Activated T-cell treated with anti-CD3 and anti-CD28 coated beads for 1 hour (primary cell): Measurements from ENCODE around the gene ARHGEF26.

Experiments
- DNase-seq: peaks from one replicate; pipeline ENCODE4 v3.0.0-alpha.2; 2020; ENCODE audit warnings: low read depth

Gene ARHGEF26

DNA sequence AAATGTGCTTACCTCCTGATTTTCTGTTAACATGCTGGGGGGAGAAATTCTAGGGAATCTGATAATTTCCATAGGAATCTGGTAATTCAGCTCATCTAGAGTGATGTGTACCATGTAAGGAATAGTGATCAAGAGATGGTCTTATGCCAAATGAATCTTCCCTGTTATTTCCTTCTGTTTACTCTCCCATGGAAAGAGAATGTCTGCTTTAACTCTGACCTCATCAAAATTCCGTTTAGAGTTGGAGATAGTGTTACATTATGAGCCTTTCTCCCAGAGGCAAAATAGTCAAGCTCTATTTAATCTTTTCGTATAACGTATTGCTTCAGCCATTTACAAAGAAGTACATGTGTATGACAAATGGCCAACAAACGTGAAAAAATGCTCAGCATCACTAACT is 76.6 kb downstream of the ARHGEF26 start:
- DNase-seq, result no peak

GRCh38 chr3:154209499-154209898 is 88.3 kb downstream of the ARHGEF26 start:
- DNase-seq, result no peak

DNA sequence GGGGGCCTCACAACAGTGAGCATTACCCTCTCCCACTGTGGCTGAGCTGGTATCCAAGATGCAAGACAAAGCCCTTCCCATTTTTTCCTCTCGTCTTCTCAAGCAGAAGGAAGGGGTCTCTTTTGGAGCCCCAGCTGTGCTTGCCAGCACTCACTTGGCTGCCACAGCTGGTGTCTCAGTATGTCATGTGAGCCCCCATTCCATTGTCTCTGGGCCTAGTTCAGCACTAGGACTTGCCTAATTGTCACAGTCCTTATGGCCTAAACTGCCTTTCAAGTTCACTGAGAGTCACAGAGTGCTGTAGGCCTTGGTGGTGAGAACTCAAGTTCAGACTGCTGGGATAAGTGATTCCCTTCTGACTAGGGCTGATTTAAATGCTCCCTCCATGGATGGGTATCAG is 89.8 kb downstream of the ARHGEF26 start:
- no peak for DNase-seq

GRCh38 chr3:154214306-154214705 is 93.1 kb downstream of the ARHGEF26 start:
- DNase-seq, result no peak

DNA sequence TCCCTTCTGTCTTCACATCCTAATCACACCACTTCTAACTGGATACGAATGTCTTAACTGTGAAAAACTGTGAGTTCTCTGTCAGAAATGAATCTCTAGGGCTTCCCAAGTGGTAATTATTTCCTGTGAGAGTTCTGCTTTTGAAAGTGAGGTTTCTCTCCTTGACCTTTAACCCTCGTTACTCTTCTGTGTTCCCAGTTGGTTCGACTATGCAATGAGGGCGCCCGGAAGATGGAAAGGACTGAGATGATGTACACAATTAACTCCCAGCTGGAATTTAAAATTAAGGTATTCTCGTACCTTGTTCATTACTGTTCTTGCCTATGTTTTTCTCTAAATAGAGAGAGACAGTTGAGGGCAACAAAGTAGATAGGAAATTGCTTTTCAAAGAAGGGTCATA is 96.5 kb downstream of the ARHGEF26 start:
- DNase-seq, result no peak

GRCh38 chr3:154218728-154219127 is 97.5 kb downstream of the ARHGEF26 start:
- no peak for DNase-seq

DNA sequence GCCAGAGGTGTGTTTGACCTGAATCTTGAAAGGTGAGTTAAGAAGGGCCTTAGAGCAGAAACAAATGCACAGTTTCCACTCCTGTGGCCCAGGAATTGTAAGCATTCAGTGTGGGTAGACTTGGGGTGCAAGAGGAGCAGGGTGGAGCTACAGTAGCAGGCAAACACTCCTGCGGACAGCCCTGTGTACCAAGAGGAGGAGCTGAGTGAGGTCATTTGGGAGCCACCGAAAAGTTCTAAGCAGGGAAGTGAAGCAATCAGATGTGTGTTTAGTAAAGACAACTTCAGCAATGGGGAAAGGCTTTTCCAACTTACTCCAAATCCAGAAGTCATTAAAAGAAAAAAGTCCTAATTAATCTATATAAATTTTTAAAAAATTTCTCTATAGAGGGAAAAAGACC is 99.3 kb downstream of the ARHGEF26 start:
- no peak for DNase-seq

DNA sequence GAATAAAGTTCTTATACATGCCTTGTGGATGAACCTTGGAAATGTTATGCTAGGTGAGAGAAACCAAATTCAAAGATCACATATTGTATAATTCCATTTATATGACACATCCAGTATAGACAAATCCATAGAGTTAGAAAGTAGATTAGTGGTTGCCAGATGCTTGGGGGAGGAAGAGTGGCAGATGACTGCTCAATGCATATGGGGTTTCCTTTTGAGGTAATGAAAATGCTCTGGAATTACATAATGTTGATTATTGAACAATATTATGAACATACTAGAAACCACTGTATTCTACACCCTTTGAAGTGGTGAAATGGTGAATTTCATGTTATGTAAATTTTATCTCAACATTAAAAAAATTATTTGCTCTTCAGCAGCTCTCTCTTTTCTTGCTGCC is 102.3 kb downstream of the ARHGEF26 start:
- DNase-seq, result no peak

DNA sequence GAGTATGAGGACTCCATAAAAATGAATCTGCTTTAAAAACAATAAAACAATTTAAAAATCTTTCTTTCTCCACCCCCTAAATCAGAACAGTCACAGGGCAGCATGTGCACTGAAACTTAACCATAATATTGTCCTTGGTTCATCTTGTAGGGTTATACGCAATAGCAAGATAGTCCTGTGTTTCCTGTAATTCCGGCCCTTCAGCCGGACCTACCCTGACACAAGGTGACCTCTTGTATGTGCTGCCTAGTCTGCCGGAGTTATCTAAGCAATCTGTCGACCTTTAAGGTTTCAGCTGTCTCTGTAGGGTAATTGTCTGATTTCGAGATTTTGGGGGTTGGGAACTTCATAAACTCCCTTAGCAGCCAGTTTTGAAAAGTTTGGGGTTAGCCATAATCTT is 103.2 kb downstream of the ARHGEF26 start:
- no peak for DNase-seq

GRCh38 chr3:154224866-154225265 is 103.7 kb downstream of the ARHGEF26 start:
- no peak for DNase-seq

GRCh38 chr3:154225536-154225935 is 104.3 kb downstream of the ARHGEF26 start:
- no peak for DNase-seq

DNA sequence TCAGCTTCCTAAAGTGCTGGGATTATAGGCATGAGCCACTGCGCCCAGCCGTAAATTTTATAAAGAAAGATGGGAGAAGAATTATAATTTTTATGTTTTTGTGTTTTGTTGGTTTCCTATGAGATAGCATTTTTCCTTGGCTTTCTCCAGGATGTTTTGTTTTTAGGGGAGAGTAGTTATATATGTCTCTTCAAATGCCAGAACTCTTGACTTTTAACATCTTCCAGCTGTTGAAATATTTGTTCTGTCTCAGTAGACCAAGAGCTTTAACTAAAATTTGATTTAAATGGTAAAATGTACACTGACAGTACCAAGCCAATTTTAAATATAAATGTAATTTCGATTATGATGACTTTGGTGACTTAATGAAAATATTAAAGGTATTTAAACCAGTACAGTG is 106.3 kb downstream of the ARHGEF26 start:
- DNase-seq, result no peak

DNA sequence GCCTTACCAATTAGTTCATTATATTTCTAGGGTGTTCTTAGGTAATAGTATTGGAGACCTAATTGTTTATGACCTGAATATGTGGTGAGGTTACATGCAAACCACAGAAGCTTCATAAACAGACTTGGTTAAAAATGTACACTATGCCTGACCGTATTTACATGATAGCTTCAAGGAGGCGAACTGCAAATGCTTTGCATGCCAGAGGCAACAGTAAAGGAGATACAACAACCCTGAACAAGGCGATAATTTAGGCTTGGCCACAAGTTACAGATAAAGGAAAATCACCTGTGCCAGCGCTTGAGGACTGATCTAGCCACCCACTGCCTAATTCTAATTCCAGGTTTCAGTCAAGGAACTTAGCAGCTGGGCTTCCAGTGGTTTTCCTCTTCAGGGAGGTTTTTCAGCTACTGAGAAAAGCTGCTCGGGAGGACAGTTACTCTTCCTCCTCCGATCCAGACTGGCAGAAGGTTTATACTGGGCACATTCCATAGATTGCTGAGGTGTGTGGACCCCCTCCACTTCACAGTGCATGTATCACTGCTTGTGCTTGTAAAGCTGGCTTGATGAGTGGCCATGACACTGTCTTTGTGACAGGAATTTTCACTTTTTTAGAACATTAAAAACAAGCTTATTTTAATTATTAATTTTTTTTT is 107.5 kb downstream of the ARHGEF26 start:
- no peak for DNase-seq

- no peak for DNase-seq
Measured at GRCh38 chr3:154229217-154229590, 108.0 kb downstream of the ARHGEF26 start.

- DNase-seq, result no peak
Measured at GRCh38 chr3:154235330-154235729, 114.1 kb downstream of the ARHGEF26 start.

- no peak for DNase-seq
Measured at GRCh38 chr3:154236331-154236730, 115.1 kb downstream of the ARHGEF26 start.

- DNase-seq, result no peak
Measured at GRCh38 chr3:154240235-154240634, 119.0 kb downstream of the ARHGEF26 start.

DNA sequence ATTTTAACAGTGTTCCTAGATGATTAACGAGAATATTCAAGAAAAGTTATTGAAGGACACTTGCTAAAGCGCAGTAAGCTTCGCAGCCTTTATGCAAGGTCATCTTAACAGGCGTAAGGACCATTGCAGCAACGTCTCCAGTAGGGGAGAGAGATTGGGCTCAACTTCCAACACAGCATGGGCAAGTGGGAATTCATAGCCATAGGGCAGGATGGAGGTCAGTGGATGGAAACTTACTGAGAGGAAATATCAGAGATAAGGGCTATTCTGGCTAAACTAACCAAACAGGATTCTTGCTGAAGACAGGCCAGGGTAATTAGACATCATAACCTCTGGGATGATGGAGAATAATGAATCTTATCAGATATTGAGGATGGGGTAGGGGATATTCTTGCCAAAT is 120.3 kb downstream of the ARHGEF26 start:
- no peak for DNase-seq

- DNase-seq, result no peak
Measured at GRCh38 chr3:154242766-154243165, 121.6 kb downstream of the ARHGEF26 start.

DNA sequence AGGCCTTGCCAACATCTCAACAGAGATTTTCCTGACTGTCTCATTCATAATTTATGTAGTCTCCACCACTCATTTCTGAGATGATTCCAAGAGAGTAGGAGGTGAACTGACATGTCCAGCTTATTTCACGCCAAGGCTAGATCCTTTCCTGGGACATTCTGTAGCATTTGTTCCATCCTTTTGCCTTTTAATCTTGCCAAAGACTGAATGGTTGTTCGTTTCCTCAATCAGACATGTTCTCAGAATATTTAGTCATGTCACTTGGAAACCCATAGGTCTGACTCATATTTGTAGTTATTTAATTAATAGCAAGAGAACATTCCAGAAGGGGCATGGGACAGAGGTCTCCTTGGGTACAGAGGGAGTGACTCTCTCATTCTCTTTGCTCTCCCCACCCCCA is 122.2 kb downstream of the ARHGEF26 start:
- no peak for DNase-seq

GRCh38 chr3:154244644-154245043 is 123.5 kb downstream of the ARHGEF26 start:
- DNase-seq, result no peak

GRCh38 chr3:154247806-154248415 is 126.7 kb downstream of the ARHGEF26 start:
- DNase-seq, result no peak

- DNase-seq, result no peak
Measured at GRCh38 chr3:154250291-154250690, 129.1 kb downstream of the ARHGEF26 start.

DNA sequence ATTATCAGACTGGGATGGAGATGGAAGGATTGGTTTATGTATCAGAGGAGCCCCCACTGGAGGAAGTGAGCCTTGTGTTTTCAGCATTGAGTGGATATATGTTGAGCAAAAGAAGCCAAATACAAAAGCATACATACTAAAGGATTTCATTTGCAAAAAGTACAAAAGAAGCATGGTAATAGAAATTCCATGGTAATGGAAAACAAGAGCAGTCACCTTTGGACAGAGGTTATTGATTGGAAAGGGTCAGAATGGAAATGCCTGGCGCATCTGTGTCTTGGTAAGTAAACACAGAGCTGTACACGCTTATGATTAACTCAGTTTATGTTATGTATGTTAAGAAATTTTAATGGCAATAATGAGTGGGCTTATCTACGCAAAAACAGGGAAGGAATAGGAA is 130.4 kb downstream of the ARHGEF26 start:
- DNase-seq, result no peak
